ENCODE results near the gene ZP1.

The ZP1 gene

DNA sequence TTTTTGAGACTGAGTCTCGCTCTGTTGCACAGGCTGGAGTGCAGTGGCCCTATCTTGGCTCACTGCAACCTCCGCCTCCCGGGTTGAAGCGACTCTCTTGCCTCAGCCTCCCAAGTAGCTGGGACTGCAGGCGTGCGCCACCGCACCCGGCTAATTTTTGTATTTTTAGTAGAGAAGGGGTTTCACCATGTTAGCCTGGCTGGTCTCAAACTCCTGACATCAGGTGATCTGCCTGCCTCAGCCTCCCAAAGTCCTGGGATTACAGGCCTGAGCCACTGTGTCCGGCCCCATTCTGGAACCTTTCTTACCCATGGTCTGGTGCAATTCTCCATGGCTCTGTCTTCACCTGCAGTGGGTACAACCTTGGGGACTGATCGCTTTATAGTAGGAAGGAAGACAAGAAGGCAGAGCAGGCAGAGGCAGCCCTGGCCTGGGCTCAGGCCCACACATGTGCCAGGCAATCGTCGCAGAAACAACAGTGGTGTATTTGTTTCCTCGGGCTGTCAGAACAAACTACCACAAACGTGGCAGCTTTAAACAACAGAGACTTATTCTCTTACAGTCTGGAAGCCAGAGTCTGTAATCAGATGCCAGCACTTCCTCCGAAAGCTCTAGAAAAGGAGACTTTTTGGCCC, 7.6 kb upstream of the ZP1 start:
- DNase-seq (ENCODE audit: low spot score), result peak; percentile 93

DNA sequence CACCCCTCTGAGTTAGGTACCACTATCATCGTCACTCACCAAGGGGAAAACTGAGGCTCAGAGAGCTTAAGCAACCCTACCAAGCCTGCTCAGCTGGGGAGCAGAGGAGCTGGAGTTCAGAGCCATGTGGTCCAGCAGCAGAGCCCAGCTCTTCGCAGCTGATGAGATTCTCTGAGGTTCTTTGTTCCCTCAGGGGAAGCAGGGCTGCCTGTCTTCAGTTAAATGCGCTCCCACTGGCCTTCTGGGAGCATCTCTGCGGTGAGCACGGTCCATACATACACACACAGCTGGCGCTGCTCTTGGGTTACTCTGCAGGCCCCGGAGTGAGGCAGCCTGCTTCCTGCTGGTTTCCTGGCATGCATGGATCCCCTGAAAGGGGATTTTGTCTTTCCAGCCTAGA, 6.4 kb upstream of the ZP1 start:
- DNase-seq (ENCODE audit: low spot score), result peak; percentile 68

DNA sequence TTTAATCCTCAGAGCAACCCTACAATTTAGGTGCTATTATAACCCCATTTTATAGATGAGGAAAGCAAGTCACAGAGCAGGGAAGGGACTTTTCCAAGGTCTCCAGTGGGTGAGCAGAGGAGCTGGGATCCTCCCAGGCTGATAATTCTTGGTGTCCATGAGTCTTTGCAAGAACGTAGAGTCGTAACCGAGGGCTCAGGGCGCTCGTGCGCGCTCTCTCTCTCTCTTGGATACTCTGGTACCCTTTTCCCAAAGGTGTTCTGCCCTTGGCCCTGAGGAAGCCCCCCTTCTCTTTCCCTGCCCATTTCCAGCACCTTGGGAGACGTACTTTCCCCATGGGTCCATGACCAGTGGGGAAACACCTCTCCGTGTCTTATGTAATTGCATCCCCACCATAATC, 5.2 kb upstream of the ZP1 start:
- DNase-seq (ENCODE audit: low spot score), result no peak

DNA sequence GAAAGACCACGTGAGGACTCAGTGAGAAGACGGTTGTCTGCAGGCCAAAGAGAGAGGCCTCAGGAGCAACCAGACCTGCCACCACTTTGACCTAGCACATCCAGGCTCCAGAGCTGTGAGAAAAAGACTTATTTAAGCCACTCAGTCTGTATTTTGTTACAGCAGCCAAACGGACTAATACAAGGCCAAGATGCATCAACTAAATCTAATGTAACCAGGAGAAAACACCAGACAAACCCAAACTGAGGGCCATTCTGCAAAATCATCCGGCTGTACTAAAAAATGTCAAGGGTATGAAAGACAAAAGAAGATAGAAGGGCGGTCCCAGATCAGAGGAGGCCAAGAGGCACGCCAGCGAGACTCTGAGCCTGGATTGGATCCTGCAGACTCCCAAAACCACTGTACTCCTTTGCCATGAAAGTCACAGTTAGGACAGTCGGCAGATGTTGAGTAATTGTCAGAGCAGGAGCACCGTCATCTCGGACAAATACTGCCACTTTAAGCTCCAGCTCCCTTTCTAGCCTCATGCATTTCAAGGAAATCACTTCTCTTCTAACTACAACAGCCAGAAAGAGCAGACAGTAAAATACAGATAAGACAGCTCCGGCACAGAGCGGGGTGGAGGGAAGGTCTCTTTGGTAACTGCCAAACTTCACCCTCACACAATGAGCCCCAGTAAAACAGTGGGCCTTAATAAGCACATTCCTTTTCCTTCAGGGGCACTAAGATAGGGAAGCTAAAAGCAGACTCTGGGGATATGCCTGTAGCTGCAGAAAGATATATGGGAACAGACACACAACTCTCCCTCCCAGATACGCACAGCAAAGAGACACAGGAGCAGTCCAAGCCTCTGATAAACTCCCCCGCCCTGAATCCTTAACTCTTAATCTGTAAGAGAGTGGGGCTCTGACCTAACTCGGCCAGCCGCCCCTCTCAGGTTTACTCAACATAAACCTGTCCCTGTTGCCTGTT, 3.5 kb upstream of the ZP1 start:
- DNase-seq (ENCODE audit: low spot score), result no peak

DNA sequence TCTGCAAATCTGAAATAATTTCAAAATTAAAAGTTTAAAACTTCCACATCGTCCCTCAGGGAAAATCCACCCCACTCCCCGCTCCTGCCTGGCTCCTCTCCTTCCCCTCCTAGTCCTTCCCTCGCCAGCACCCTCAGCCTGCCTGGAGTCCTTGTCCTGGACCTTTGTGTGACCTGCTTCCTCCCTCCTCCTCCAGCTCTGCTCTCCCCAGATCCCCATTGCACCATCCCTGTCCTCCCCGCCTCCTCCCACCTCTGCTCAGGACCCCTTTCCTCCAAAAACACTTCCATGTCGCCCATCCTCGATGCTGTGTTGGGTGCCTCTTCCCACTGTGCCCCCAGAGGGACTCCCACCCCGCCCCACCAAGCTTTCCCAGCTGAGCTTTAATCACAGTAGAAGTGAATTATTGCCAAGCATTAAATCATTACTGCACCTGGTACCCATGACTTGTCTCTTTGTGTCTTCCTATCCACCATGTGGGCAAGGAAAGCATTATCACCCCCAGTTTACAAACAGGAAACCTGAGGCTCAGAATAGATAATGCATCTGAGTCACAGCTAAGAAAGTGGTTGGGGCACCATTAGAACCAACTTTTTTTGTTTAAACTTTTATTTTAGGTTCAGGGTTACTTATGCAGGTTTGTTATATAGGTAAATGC, 2.4 kb upstream of the ZP1 start:
- no peak for DNase-seq (ENCODE audit: low spot score)

DNA sequence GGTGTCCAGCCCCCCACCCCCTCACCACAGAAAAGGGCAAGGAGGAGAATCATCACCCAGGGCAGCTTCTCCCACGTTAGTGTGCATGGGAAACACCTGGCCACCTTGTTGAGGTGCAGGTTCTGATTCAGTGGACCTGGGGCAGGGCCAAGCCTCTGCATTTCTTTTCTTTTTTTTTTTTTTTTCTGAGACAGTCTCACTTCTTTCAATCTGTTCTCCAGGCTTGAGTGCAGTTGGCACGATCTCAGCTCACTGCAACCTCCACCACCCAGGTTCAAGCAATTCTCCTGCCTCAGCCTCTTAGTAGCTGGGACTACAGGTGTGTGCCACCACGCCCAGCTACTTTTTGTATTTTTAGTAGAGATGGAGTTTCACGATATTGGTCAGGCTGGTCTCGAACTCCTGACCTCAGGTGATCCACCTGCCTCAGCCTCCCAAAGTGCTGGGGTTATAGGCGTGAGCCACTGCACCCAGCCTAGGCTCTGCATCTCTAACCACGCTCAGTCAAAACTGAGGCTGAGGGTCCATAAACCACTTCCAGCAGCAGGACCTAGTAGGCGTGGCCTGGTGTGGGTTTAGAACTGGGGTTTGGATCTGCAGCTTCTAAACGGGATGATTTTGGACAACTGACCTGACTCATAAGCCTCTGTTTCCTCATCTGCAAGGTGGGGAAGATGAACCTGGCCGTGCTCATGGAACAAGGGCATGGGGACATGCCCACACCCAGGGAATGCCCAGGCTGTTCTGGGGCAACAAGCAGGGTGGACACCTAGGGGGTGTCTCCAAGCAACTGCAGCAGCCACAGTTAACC, 734 bp downstream of the ZP1 start:
- no peak for DNase-seq (ENCODE audit: low spot score)

DNA sequence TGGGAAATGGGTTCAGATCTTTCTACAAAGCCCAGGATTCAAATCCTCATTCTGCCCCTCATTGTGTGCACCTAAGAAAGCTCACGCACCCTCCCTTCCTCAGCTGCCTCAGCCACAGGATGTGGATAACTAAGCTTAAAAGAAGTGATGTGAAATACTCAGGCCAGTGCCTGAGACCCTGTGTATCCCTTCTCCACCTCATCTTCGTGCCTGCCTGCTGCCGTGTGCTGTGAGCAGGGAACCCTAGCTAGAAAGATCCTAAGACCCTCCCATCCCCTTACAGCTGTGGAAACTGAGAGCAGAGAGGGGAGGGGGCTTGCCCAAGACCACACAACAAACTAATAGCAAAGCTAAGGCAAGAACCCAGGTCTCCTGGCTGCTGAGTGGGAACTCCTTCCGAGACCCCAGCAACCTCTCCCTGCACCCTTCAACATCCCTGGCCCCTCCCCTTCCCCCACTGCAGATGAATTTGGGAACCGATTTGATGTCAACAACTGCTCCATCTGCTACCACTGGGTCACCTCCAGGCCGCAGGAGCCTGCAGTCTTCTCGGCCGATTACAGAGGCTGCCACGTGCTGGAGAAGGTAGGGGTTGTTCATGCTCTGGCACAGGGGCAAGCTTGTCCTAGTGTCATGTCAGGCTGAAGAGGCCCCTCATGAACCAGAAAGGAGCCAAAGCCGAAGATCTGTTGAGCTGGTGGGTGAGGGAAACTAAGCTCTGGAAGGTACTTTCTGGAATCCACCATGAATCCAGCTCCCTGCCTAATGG, 1.5 kb downstream of the ZP1 start:
- no peak for DNase-seq (ENCODE audit: low spot score)

DNA sequence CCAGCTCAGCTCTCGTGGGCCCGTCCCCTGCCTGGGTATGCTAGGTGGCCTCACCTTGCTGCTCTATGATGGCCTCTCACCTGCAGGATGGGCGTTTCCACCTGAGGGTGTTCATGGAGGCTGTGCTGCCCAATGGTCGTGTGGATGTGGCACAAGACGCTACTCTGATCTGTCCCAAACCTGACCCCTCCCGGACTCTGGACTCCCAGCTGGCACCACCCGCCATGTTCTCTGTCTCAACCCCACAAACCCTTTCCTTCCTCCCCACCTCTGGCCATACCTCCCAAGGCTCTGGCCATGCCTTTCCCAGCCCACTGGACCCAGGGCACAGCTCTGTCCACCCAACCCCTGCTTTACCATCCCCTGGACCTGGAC, 2.1 kb downstream of the ZP1 start:
- no peak for DNase-seq (ENCODE audit: low spot score)

DNA sequence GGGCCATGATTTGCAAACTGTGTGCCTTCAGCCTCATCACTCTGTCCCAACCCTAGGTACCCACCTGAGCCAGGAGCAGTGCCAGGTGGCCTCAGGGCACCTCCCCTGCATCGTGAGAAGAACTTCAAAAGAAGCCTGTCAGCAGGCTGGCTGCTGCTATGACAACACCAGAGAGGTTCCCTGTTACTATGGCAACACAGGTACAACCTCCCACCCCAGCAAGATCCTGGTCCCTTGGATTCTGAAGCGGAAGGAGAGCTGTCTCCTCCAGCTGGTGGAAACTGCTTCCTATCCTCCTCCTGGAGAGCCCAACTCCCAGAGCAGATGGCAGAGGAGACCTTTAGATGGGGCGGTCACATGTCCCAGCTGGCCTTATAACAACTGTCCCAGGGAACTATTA, 2.9 kb downstream of the ZP1 start:
- DNase-seq (ENCODE audit: low spot score), result no peak

DNA sequence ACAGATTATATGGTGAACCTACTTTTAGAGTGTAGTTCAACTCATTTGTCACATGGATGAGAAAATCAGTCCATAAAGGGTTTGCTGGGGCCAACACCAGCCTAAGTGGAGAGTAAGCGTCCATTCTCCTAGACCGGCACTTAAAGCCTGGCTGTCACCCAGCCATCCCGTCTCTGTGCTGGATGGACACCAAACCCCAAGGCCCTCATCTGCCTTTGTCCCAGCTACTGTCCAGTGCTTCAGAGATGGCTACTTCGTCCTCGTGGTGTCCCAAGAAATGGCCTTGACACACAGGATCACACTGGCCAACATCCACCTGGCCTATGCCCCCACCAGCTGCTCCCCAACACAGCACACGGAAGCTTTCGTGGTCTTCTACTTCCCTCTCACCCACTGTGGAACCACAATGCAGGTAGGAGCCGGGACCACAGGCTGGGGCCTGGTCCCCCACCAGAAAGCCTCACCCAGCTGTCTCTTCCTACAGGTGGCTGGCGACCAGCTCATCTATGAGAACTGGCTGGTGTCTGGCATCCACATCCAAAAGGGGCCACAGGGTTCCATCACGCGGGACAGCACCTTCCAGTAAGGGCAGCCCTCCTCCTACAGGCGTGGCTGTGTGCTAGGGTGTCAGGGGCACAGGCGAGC, 3.5 kb downstream of the ZP1 start:
- no peak for DNase-seq (ENCODE audit: low spot score)

DNA sequence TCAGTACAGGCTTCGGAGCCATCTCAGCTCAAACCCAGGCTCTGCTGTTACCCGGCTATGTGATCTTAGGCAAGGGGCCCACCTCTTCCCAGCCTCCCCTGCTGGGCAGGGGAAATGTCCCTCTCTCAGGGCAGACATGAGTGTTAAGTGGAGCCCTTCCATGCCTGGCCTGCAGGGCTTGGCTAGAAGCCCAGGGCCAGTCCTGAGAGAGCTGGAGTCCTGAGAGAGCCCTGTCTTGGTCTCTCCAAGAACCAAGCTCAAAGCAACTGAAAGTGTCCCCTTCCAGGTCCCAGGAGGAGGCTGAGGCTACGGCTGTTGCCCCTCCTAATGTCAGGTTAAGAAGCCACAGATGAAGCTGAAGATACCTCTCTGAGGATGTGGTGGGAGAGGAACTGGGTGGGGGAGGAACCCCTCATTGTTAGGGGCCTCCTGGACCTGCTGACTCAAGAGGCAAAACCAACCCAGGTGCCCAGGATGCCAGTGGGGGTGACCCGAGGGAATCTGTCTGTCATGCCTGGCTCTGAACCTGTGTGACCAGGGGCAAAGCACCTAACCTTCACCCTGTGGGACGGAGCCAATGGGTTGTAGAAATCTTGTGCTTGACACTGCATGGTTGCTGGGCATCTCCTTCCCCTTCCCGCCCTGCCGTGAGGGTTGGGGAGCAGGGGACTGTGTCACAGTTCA, 4.2 kb downstream of the ZP1 start:
- no peak for DNase-seq (ENCODE audit: low spot score)

DNA sequence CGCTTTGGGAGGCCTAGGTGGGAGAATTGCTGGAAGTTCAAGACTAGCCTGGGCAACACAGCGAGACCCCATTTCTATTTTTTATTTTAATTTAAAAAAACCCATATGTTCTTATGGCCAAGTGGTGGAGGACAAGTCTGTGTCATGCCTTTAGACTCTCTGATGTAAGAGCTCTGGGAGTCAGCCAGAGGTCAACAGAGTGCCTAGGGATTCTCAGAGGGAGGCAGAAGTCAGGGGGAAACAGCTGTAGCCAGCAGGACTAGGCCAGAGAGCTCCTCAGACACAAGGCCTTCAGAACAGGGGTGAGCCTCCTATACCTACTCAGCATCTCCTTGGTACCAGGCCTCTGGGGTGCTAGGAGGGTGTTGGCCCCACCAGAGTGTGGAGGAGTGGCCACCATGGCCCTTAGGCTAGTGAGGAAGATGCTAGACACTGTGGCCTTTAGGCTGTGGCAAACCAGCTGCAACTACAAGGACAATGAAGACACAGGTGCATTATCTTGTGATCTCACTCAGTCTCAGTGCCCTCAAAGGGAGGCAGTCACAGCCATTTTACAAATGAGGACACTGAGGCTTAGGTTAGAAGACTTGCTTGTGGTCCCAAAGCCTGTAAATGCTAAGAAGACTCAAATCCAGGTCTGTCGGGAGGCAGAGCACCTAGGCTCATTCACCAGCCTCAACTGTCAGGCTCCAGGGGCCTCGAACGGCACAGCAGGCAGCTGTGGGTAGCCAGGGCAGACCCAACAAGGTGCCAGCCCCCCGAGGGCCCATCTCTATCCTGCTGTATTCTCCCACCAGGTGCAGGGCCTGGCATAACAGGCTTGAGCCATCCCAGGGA, 5.0 kb downstream of the ZP1 start:
- no peak for DNase-seq (ENCODE audit: low spot score)

DNA sequence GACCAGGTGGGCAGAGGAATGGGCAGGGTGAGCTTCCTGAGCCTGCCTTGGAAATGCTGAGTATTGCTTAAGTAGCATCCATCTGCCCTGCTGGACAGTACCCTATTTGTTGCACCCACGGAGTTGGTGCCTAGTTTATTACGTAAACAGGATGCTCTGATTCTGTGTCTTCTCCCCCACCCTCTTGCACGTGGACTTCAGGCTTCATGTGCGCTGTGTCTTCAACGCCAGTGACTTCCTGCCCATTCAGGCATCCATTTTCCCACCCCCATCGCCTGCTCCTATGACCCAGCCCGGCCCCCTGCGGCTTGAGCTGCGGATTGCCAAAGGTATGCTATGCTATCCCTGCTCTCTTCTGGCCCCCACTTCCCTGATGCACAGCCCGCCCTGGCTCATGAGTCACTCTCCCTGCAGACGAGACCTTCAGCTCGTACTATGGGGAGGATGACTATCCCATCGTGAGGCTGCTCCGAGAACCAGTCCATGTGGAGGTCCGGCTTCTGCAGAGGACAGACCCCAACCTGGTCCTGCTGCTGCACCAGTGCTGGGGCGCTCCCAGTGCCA, 5.7 kb downstream of the ZP1 start:
- no peak for DNase-seq (ENCODE audit: low spot score)

DNA sequence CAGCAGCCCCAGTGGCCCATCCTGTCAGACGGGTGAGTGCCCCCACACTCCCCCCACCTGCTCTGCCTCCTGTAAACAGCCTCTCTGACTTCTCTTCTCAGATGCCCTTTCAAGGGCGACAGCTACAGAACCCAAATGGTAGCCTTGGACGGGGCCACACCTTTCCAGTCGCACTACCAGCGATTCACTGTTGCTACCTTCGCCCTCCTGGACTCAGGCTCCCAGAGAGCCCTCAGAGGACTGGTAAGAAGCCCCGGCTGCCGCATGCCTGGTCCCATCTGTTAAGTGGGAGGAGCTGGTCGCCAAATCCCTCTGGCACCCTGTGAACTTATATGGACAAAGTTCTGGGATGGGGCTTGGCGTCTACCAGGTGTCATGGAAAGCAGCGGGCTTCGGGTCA, 6.2 kb downstream of the ZP1 start:
- DNase-seq (ENCODE audit: low spot score), result no peak

DNA sequence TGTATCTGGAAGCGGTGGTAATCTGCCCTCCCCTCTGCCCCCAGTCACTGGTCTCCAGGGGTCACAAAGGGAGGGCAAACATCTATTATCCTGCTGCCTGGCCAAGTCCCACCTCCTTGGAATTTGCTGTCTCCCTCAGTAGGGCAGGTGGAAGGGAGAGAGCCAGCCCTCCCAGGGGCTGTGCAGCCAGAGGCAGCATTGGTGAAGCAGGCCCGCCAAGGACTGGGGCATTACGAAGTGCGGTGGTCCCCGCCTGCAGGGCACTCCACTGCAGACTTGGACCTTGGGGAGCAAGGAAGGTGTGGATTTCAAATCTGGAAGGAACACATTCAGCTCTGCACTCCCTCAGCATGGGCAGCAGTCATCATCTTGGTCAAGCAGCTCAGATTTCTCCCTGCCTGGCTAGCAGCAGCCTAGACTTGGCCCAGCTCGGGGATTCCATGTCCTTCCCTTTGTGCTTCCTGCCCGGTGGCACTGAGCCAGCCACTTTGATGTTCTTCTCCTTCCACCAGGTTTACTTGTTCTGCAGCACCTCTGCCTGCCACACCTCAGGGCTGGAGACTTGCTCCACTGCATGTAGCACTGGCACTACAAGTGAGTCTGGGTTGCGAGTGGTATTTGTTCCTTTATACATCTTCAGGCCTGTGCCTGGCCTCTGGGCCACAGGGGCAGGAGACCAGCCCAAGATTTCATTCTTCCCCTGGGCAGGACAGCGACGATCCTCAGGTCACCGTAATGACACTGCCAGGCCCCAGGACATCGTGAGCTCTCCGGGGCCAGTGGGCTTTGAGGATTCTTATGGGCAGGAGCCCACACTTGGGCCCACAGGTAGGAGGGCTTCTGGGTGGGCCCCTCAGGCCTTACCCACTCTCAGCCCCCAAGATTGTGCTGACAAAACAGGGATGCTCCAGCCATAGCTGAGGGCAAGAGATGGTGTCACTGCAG, 7.4 kb downstream of the ZP1 start:
- no peak for DNase-seq (ENCODE audit: low spot score)

DNA sequence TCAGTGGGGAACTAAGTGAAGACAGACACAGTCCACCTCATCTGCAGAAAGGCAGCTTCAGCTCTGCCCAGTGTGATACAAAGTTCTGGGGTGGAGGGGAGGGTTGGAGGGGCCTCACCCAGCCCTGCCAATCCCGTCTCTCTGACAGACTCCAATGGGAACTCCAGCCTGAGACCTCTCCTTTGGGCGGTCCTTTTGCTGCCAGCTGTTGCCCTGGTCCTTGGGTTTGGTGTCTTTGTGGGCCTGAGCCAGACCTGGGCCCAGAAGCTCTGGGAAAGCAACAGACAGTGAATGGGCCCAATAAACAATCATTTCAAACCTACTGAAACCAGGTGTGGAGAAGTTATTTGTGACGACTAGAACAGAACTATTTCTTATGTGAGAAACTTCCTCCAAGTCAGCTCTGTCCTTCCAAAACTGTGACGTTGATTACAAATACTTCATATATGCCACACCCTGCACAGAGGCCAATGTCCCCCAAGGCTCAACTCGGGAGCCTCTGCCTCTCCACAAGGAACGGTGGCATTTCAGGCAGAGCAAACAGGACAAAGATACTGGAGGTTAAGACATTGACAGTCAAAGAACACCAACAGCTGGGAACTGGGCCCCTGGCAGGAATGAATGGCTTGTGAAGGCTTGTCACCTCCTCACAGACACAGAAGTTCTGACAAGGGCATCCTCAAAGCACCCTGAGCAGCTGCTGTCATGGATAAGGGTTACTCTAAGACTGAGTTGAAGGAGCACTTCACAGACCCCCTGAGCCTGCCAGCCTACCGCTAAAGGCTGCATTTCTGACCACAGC, 8.2 kb downstream of the ZP1 start:
- DNase-seq (ENCODE audit: low spot score), result no peak

DNA sequence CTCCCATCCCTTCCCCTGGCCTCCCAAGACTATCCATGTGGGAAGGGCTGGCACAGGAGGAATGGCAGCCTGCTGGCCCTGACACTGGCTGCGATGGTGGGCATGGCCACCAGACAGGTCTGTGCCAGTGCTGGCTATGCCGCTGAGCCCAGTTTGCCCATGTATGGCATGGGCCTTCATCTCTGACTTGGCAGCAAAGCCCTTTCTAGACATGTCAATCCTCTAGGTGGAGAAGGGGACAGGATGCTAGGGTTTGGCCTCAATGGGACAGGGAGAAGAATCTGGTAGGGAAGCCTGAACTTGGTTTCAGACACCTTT, 8.8 kb downstream of the ZP1 start:
- DNase-seq (ENCODE audit: low spot score), result no peak
